Omental fat pad (tissue), 4 donors: ENCODE data around the gene LRRC39. TPM values are rescaled to one million over a fixed set of nuclear protein-coding genes. Genes with fewer than 3 reads are reported as not detected.

Experiments
- ATAC-seq: fragments of 150-250 bp; one replicate; pipeline ENCODE4 v1.9.1; 2016; ENCODE audit warnings: mild to moderate bottlenecking, moderate library complexity; ENCODE audit not compliant: low FRiP score
- DNase-seq: peaks from one replicate; pipeline ENCODE4 v3.0.0-alpha.2; 2019; ENCODE audit warnings: low spot score
- total RNA-seq, 4 donors: library from RNA; depleted of rRNA; stranded (reverse); fragments of >200 nt; gene quantifications; one replicate each; pipeline ENCODE4 v1.1.0, GENCODE V29; 2016
- TF ChIP-seq, protein P1 (sequence below), 3 donors: fragments of 450-650 bp; IDR thresholded peaks; one replicate each; pipeline ENCODE4 v1.5.1; 2016 to 2017; ENCODE audit warnings: antibody characterized with exemption in 3 of 3, mild to moderate bottlenecking in 3 of 3, moderate library complexity in 2 of 3

The LRRC39 gene
- total RNA-seq, 4 donors from 2014 or later = 0.50 to 1.4 (median 1.2) TPM

DNA sequence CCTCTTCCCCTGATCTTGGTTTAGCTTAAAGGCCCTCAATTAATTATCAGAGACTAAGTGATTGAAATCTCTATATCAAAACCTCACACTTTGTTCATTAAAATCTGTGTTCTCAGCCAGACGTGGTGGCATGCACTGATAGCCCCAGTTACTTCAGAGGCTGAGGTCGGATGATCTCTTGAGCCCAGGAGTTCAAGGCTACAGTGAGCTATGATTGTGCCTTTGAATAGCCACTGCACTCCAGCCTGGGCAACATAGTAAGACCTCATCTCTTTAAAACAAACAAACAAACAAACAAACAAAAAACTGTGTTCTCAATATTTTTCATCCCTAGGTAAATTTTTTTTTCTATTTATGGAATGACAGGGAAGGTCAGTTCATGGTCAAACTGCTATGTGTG, 26.4 kb downstream of the LRRC39 start:
- TF ChIP-seq, protein P1, sequence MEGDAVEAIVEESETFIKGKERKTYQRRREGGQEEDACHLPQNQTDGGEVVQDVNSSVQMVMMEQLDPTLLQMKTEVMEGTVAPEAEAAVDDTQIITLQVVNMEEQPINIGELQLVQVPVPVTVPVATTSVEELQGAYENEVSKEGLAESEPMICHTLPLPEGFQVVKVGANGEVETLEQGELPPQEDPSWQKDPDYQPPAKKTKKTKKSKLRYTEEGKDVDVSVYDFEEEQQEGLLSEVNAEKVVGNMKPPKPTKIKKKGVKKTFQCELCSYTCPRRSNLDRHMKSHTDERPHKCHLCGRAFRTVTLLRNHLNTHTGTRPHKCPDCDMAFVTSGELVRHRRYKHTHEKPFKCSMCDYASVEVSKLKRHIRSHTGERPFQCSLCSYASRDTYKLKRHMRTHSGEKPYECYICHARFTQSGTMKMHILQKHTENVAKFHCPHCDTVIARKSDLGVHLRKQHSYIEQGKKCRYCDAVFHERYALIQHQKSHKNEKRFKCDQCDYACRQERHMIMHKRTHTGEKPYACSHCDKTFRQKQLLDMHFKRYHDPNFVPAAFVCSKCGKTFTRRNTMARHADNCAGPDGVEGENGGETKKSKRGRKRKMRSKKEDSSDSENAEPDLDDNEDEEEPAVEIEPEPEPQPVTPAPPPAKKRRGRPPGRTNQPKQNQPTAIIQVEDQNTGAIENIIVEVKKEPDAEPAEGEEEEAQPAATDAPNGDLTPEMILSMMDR (IDR thresholded peaks at IDR 0.05) = no peak
- no peak for ATAC-seq
- DNase-seq = no peak

DNA sequence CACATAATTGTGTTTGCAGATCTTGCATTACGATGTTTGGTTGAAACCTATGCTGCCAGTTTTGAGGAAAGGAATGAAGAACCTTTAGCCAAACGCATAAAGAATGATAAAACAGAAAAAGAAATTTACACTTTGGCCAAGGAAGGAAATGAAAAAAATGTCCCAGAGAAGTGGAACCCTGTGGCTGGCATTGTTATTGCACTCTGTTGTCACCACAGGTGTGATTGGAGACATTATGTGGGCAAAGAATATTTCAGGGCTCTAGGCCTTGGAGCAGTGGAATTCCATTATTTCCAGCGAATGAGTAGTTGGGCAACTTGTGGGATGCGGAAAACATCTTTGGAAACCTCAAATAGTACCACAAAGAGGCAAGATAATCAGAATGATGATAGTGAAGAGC, 30.2 kb downstream of the LRRC39 start:
- ATAC-seq (no peak), DNase-seq (no peak)
- TF ChIP-seq, protein P1 (IDR thresholded peaks at IDR 0.05) = no peak

DNA sequence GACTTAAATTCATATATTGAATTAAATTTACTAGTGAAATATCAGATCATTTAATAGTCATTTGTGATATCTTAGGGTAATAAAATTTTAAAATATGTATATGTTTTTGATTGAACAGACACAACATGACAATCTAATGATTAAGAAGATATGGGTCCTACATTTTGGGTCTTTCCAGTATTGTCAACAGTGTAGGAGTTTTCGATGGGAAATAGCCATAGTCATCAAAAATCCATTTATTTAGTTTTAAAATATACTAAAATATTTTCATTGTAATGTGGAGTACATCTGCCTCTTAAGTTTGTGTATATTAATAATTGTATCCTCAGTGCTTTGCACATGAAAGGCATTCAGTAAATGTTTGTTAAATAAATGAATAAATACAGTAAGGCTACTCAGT, 31.1 kb downstream of the LRRC39 start:
- DNase-seq (no peak), ATAC-seq (no peak)
- TF ChIP-seq, protein P1 (IDR thresholded peaks at IDR 0.05) = no peak

DNA sequence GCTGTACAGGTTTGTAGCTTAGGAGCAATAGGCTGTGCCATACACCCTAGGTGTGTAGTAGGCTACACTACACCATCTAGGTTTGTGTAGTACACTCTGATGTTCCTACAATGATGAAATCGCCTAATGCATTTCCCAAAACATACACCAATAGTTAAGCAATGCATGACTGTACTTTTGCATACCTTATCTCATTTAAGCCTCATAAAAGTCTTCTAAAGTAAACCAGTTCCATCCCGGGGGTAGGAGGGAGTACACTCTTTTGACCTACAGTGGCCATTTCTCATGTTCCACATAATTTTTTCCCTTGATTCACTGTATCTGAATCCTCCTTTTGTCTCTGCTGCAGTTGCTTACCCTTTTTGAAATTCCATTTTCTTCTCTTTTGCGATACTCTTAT, 32.9 kb downstream of the LRRC39 start:
- TF ChIP-seq, protein P1 (IDR thresholded peaks at IDR 0.05) = no peak
- ATAC-seq (no peak), DNase-seq (no peak)

DNA sequence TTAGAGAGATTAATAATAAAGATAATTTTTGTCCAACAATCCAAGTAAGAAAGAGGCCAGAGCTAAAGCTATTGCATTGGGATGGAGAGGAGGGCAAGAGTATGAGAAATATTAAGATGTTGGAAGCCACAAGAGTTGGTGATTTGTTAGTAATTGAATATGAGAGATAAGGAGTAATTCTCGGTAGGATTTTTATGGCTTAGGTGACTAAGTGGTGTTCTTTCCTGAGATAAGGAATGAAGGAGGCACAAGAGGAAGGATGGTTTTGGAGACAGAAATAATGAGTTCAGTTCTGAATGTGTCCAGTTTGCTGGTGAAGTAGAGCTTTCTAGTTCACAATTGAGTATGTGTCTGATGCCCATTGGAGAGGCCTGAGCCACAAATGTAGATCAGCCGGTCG, 35.7 kb downstream of the LRRC39 start:
- ATAC-seq = no peak
- TF ChIP-seq, protein P1 (IDR thresholded peaks at IDR 0.05) = no peak
- no peak for DNase-seq

DNA sequence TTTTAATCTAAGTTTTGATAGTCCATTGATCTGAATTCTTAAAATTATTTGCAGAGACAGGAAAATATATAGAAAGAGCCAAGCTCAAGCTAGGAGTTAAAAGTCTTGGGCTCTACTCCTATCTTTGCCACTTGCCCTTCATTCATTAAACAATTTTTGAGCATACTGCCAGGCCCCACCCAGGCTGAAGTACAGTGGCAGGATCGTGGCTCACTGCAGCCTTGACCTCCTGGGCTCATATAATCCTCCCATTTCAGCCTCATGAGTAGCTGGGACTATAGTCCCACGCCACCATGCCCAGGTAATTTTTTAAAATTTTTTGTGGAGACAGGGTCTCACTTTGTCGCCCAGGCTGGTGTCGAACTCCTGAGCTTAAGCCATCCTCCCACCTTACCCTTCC, 36.9 kb downstream of the LRRC39 start:
- TF ChIP-seq, protein P1 (IDR thresholded peaks at IDR 0.05) = no peak
- DNase-seq = no peak
- no peak for ATAC-seq

DNA sequence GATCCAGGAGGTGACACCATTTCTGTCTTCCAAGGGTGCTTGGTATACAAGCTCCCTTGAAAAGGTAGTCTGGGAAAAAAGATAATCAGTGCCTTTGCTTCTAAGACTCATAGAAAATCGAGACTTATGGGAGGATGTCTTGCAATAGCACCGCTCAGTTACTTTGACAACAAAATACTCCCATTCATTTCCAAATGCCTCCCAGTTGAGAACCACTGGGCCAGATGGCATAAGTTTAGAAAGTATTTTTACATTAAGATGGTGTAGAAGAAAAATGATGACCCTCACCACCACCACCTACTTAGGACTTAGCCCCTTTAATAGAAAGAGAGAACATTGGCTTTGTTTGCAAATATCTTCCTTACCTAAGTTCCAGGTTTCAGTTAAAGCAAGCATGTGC, 40.5 kb downstream of the LRRC39 start:
- DNase-seq = no peak
- ATAC-seq = no peak
- TF ChIP-seq, protein P1 (IDR thresholded peaks at IDR 0.05) = no peak
